SK-N-SH (cell line): ENCODE results near the gene FCRL5. TPM values are rescaled to one million over a fixed set of nuclear protein-coding genes. Genes with fewer than 3 reads are reported as not detected.

Source experiments
- CTCF ChIA-PET: fragments of 300-600, 350-600 bp; formaldehyde crosslinking; extraction: SDS; loops from one replicate; lab custom pipeline; 2021; lab: Yijun Ruan, JAX
- POLR2A ChIA-PET: fragments of 350-600 bp; sonication (Branson Sonifier 250); formaldehyde crosslinking; extraction: SDS; loops from one replicate; lab custom pipeline; 2020; ENCODE audit warnings: antibody characterized with exemption, inconsistent platforms; lab: Yijun Ruan, JAX
- DNase-seq: peaks from one replicate; pipeline ENCODE4 v3.0.0; 2012
- H2AFZ ChIP-seq: fragments of 200-600 bp; sonication (generic); 2 replicates; pipeline ENCODE4 v1.8.1; 2016; ENCODE audit warnings: antibody characterized with exemption, mild to moderate bottlenecking, low read depth
- H3F3A ChIP-seq: fragments of 200-600 bp; sonication (generic); replicated peaks from 2 replicates; pipeline ENCODE3; 2016; ENCODE audit warnings: antibody characterized with exemption, mild to moderate bottlenecking; ENCODE audit not compliant: insufficient read depth
- H3K27ac ChIP-seq, 2 experiments: fragments of 200-500 bp in 1 of 2; fragments of 200-600 bp in 1 of 2; sonication (Bioruptor generic) in 1 of 2; sonication (generic), shearing (Covaris generic) in 1 of 2; 2 replicates each; pipeline versions ENCODE4 v1.5.1 to v1.6.1; 2014 to 2016; ENCODE audit warnings: low read depth in 2 of 2, inconsistent platforms in 1 of 2, low read length in 1 of 2, mild to moderate bottlenecking in 1 of 2, mixed read lengths in 1 of 2
- H3K27me3 ChIP-seq: fragments of 200-600 bp; sonication (generic), shearing (Covaris generic); 2 replicates; pipeline ENCODE4 v1.6.1; 2016; ENCODE audit warnings: mixed run types; ENCODE audit not compliant: insufficient read depth
- H3K36me3 ChIP-seq, 2 experiments: fragments of 200-500 bp in 1 of 2; fragments of 200-600 bp in 1 of 2; sonication (Bioruptor generic) in 1 of 2; sonication (generic) in 1 of 2; replicated peaks in 1 of 2; 2 replicates each; pipeline versions ENCODE3 to v1.5.1; 2014 to 2016; ENCODE audit warnings: low read length in 1 of 2, mild to moderate bottlenecking in 1 of 2; ENCODE audit not compliant: insufficient read depth in 2 of 2, control insufficient read depth in 1 of 2
- H3K4me1 ChIP-seq, 2 experiments: fragments of 200-500 bp in 1 of 2; fragments of 200-600 bp in 1 of 2; sonication (Bioruptor generic) in 1 of 2; sonication (generic), shearing (Covaris generic) in 1 of 2; 2 replicates each; pipeline versions ENCODE4 v1.5.1 to v1.6.1; 2014 to 2016; ENCODE audit warnings: low read depth in 1 of 2, low read length in 1 of 2, mixed run types in 1 of 2; ENCODE audit not compliant: insufficient read depth in 2 of 2, control insufficient read depth in 1 of 2
- H3K4me2 ChIP-seq: fragments of 200-600 bp; sonication (generic), shearing (Covaris generic); 2 replicates; pipeline ENCODE4 v1.6.1; 2017; ENCODE audit warnings: mixed run types
- H3K4me3 ChIP-seq, 2 experiments: fragments of 200-500 bp in 1 of 2; fragments of 200-600 bp in 1 of 2; sonication (Bioruptor generic) in 1 of 2; sonication (generic), shearing (Covaris generic) in 1 of 2; 2 replicates each; pipeline versions ENCODE4 v1.5.1 to v1.8.1; 2014 to 2016; ENCODE audit warnings: low read depth in 2 of 2, inconsistent platforms in 1 of 2, low read length in 1 of 2, mild to moderate bottlenecking in 1 of 2, mixed read lengths in 1 of 2, moderate library complexity in 1 of 2
- H3K79me2 ChIP-seq: fragments of 200-600 bp; sonication (generic); 2 replicates; pipeline ENCODE4 v1.8.1; 2017; ENCODE audit warnings: mild to moderate bottlenecking; ENCODE audit not compliant: insufficient read depth
- H3K9ac ChIP-seq: fragments of 200-600 bp; sonication (generic); 2 replicates; pipeline ENCODE4 v1.6.1; 2017; ENCODE audit warnings: mixed run types
- H3K9me2 ChIP-seq: fragments of 200-600 bp; sonication (generic); 2 replicates; pipeline ENCODE4 v1.6.1; 2017; ENCODE audit warnings: mixed run types
- H3K9me3 ChIP-seq: fragments of 200-600 bp; sonication (generic); 2 replicates; pipeline ENCODE4 v1.6.1; 2017; ENCODE audit warnings: mixed run types, mild to moderate bottlenecking, moderate library complexity
- H4K20me1 ChIP-seq: fragments of 200-600 bp; sonication (generic); 2 replicates; pipeline ENCODE4 v1.6.1; 2017; ENCODE audit warnings: mild to moderate bottlenecking, mixed run types; ENCODE audit not compliant: insufficient read depth
- CHD2 ChIP-seq: fragments of 150-350 bp; IDR thresholded peaks from 2 replicates; pipeline ENCODE4 v1.6.1; 2018; ENCODE audit warnings: low read length; ENCODE audit not compliant: partially characterized antibody
- EP300 ChIP-seq, 2 experiments: IDR thresholded peaks; 2 replicates each; pipeline versions ENCODE4 v1.4.0 to v1.6.1; 2012; ENCODE audit warnings: borderline replicate concordance in 1 of 2, low read depth in 1 of 2, low read length in 1 of 2
- EZH2phosphoT487 ChIP-seq: fragments of 200-600 bp; sonication (generic); IDR thresholded peaks from 2 replicates; pipeline ENCODE4 v1.6.1; 2017; ENCODE audit warnings: low read depth, mixed run types, mild to moderate bottlenecking, antibody characterized with exemption, moderate library complexity, borderline replicate concordance
- FOXJ3 ChIP-seq: sonication (generic); formaldehyde crosslinking; IDR thresholded peaks from 2 replicates; pipeline ENCODE4 v1.5.1; 2020; ENCODE audit warnings: mild to moderate bottlenecking, missing genetic modification reagents
- FOXM1 ChIP-seq: IDR thresholded peaks from 2 replicates; pipeline ENCODE4 v1.4.0; 2012; ENCODE audit warnings: low read depth, mild to moderate bottlenecking
- GATA2 ChIP-seq: sonication (generic); formaldehyde crosslinking; IDR thresholded peaks from 2 replicates; pipeline ENCODE4 v1.5.0; 2020; ENCODE audit warnings: mild to moderate bottlenecking, missing genetic modification reagents
- MAX ChIP-seq: IDR thresholded peaks from 2 replicates; pipeline ENCODE4 v1.4.0; 2012; ENCODE audit warnings: low read depth
- MEF2A ChIP-seq: IDR thresholded peaks from 2 replicates; pipeline ENCODE4 v1.4.0; 2012; ENCODE audit warnings: low read depth, borderline replicate concordance
- MXI1 ChIP-seq: IDR thresholded peaks from 2 replicates; pipeline ENCODE4 v1.6.1; 2012; ENCODE audit warnings: mild to moderate bottlenecking, low read depth, low read length, improper control_type of control experiment
- NFIC ChIP-seq: IDR thresholded peaks from 2 replicates; pipeline ENCODE4 v1.4.0; 2012; ENCODE audit warnings: borderline replicate concordance
- NRF1 ChIP-seq: IDR thresholded peaks from 2 replicates; pipeline ENCODE4 v1.6.1; 2012; ENCODE audit warnings: low read depth, mild to moderate bottlenecking, low read length
- POLR2AphosphoS5 ChIP-seq: IDR thresholded peaks from 2 replicates; pipeline ENCODE4 v1.6.1; 2012; ENCODE audit warnings: low read depth, low read length
- RAD21 ChIP-seq: IDR thresholded peaks from 2 replicates; pipeline ENCODE4 v1.6.1; 2012; ENCODE audit warnings: mild to moderate bottlenecking, low read length
- RCOR1 ChIP-seq: fragments of 150-350 bp; IDR thresholded peaks from 2 replicates; pipeline ENCODE4 v1.6.1; 2017; ENCODE audit warnings: antibody characterized with exemption, low read length
- RFX5 ChIP-seq: IDR thresholded peaks from 2 replicates; pipeline ENCODE4 v1.6.1; 2012; ENCODE audit warnings: mild to moderate bottlenecking, improper control_type of control experiment, low read length
- TEAD4 ChIP-seq: IDR thresholded peaks from 2 replicates; pipeline ENCODE4 v1.4.0; 2012; ENCODE audit warnings: mild to moderate bottlenecking, borderline replicate concordance; ENCODE audit not compliant: insufficient read depth
- USF1 ChIP-seq: IDR thresholded peaks from 2 replicates; pipeline ENCODE4 v1.4.0; 2012; ENCODE audit warnings: low read depth, borderline replicate concordance
- YY1 ChIP-seq: IDR thresholded peaks from 2 replicates; pipeline ENCODE4 v1.4.0; 2012; ENCODE audit warnings: low read depth, mild to moderate bottlenecking
- WGBS: methylation state at CpG from one replicate; pipeline ENCODE4 v1.1.6; 2017; ENCODE audit warnings: low lambda C conversion rate; 5-methylcytosine and 5-hydroxymethylcytosine counted together
- polyA plus RNA-seq, 3 experiments: library from polyadenylated mRNA; depleted of rRNA; stranded (reverse); fragments of >200 nt; gene quantifications; 2 replicates each; pipeline ENCODE4 v1.2.3, GENCODE V29; 2012
- TF ChIP-seq, protein P1 (sequence below): fragments of 150-350 bp; IDR thresholded peaks from 2 replicates; pipeline ENCODE4 v1.6.1; 2017; ENCODE audit warnings: antibody characterized with exemption, low read length, low read depth, borderline replicate concordance
- TF ChIP-seq, protein P2 (sequence below): IDR thresholded peaks from 2 replicates; pipeline ENCODE4; 2012

The FCRL5 gene
- polyA plus RNA-seq, 1 of the 3 experiments (the other 2 are of a cell fraction): not detected

DNA sequence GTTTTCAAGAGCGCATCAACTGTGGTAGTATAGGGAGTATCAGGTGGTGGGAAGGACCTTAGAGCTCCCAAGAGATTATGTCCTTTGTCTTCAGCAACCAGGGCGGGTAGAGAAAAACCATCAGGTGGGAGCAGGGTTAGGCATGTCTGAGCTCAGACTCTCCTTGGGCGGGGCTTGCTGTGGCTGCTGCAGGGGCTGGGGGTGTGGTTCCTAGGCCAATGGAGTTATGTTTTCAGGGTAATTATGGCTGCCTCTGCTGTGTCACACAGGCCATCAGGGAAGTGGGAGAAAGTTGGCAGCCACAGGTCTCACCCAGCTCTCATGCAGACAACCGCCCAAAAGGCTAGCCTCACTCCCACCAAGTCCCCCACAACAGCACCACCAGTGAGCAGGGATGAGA, 74.9 kb downstream of the FCRL5 start:
- no peaks in the 10 kb centered on the region for H3K79me2 ChIP-seq

DNA sequence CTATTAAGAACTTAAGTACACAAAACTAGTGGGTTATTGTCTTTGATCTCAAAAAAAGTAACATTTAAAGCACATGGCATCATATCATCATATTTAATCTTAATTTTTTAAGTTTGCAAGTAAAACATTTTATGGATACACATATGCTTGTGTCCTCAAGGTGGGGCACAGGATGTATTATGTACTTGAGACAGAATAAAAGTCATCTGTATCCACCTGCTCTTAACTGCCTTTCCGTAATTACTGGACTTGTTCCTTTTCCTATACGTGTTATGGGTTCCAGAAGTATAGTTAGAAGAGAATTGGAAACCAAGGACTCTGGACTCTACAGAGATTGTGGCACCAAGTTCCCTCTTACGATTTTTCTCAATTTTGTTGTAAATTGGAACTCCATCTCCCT, 79.4 kb downstream of the FCRL5 start:
- Histone ChIP-seq H3K9me2 (no peaks in the 10 kb centered on the region), H3K4me2 (no peak overlapping the region), H3K79me2 (no peaks in the 10 kb centered on the region), H3K4me1 (no peaks in the 10 kb centered on the region), H2AFZ (no peak overlapping the region; the same call in 1 of the 2 replicates), H3K36me3 (no peaks in the 10 kb centered on the region), H3K27ac (no peak overlapping the region), H3F3A (no peaks in the 10 kb centered on the region), H4K20me1 (no peaks in the 10 kb centered on the region), H3K9me3 (no peaks in the 10 kb centered on the region), H3K27me3 (0 out of 2 replicates have a peak, but pooled peaks cover 11% of the 10 kb centered on the region), H3K4me3 (no peak overlapping the region), H3K9ac (no peak overlapping the region)
- ChIA-PET POLR2A (no interaction called here), CTCF (no interaction called here)
- whole genome bisulfite sequencing: 5% methylated on average over 3 of the region's 3 CpGs
- no peak for DNase-seq
- TF ChIP-seq MEF2A (no peak), GATA2 (no peak), RAD21 (no peak), YY1 (no peak), CHD2 (no peak), NRF1 (no peak), RCOR1 (no peak), RFX5 (no peak), FOXJ3 (no peak), USF1 (no peak)
- TF ChIP-seq, all 33 proteins: peak for 0

More for the DNA sequence above, 74.9 kb downstream of the FCRL5 start:
- H3K4me3 ChIP-seq: no peak overlapping the region
- TF ChIP-seq MXI1 (no peak), MAX (no peak), EP300 (IDR thresholded peaks at IDR 0.05; ENCODE audit: borderline replicate concordance in 1 of 2, low read depth in 1 of 2, low read length in 1 of 2) (no peak), CHD2 (no peak), TEAD4 (no peak), NFIC (no peak), RAD21 (no peak), NRF1 (no peak), MEF2A (no peak), EZH2phosphoT487 (no peak), POLR2AphosphoS5 (no peak), FOXM1 (no peak)
- TF ChIP-seq, protein P1, sequence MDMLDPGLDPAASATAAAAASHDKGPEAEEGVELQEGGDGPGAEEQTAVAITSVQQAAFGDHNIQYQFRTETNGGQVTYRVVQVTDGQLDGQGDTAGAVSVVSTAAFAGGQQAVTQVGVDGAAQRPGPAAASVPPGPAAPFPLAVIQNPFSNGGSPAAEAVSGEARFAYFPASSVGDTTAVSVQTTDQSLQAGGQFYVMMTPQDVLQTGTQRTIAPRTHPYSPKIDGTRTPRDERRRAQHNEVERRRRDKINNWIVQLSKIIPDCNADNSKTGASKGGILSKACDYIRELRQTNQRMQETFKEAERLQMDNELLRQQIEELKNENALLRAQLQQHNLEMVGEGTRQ: no peak
- TF ChIP-seq, protein P2, sequence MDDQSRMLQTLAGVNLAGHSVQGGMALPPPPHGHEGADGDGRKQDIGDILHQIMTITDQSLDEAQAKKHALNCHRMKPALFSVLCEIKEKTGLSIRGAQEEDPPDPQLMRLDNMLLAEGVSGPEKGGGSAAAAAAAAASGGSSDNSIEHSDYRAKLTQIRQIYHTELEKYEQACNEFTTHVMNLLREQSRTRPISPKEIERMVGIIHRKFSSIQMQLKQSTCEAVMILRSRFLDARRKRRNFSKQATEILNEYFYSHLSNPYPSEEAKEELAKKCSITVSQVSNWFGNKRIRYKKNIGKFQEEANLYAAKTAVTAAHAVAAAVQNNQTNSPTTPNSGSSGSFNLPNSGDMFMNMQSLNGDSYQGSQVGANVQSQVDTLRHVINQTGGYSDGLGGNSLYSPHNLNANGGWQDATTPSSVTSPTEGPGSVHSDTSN: no peak
- 4% methylated on average over 3 of the region's 4 CpGs for WGBS
- CTCF ChIA-PET: interaction anchor here (2.1 kb wide), 1 partner anchor 18 kb away, joined by 6 read pairs; no protein-coding TSS in a partner anchor
- H3K27me3 ChIP-seq: no peaks in the 10 kb centered on the region; the same call in 1 of the 2 replicates
- H3K9me2 ChIP-seq: no peaks in the 10 kb centered on the region
- H3K4me1 ChIP-seq: no peaks in the 10 kb centered on the region
- H4K20me1 ChIP-seq: no peaks in the 10 kb centered on the region
- H3F3A ChIP-seq: no peaks in the 10 kb centered on the region
- H3K36me3 ChIP-seq: no peaks in the 10 kb centered on the region
- POLR2A ChIA-PET: no interaction called here
- H3K9ac ChIP-seq: no peak overlapping the region
- no peak overlapping the region for H2AFZ ChIP-seq
- DNase-seq: no peak
- H3K27ac ChIP-seq: no peak overlapping the region
- no peak overlapping the region for H3K4me2 ChIP-seq
- no peaks in the 10 kb centered on the region for H3K9me3 ChIP-seq
